ENCODE results near the gene SERTAD3.
"Not testable (repeated sequence)": the region's sequence is repeated elsewhere in the genome, so short reads cannot be mapped to it uniquely, and the experiment has no call there.

Gene SERTAD3

GRCh38 chr19:40424637-40425449 is 19.3 kb downstream of the SERTAD3 start:
- no peak for DNase-seq

DNA sequence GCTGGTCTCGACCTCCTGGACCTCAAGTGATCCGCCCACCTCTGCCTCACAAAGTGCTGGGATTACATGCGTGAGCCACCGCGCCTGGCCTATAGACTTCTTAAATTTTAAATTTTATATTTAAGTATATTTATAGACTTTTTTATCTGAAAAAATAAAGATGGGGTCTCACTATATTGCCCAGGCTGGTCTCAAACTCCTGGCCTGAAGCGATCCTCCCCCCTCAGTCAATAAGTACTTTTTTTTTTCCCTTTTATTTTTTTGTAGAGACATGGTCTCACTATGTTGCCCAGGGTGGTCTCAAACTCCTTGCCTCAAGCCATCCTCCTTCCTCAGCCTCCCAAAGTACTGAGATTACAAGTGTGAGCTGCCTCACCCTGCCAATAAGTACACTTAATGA is 20.2 kb downstream of the SERTAD3 start:
- no peak for DNase-seq

DNA sequence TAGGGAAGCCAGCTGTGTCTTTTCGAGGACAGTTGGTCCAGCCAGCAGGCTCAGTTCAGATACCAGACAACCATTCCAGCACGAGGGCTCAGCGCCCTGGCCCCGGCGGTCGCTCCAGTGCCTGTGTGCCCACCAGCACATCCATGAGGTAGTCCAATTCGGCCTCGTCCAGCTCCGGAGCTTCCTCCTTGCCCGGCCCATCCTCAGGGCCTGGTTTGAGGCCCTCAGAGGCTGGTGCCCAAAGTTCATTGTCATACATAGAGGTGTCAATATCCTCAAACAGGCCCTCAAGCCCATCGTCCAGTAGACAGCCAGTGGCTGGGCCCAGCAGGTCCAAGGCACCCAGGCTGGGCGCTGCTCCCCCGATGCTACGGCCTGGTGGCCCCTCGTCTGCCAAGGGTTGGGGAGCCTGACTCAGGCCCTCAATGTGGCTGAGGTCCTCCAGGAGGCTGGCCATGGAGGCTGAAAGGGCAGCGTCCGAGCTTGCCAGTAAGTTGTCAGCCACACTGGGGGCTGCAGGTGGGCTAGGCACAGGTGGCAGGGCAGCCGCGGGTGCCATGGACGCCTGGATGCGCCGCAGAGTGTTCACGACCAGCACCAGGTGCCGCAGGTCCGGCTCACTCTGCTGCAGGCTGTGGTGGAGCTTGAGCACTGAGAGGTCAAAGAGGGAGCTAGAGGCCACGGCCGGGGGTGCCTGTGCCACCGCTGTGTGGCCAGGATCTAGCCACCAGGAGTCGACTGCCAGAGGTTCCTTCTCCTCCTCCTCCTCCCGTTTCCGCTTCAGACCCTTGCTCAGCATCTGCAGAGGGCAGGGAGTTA is 21.2 kb downstream of the SERTAD3 start:
- DNase-seq = no peak

DNA sequence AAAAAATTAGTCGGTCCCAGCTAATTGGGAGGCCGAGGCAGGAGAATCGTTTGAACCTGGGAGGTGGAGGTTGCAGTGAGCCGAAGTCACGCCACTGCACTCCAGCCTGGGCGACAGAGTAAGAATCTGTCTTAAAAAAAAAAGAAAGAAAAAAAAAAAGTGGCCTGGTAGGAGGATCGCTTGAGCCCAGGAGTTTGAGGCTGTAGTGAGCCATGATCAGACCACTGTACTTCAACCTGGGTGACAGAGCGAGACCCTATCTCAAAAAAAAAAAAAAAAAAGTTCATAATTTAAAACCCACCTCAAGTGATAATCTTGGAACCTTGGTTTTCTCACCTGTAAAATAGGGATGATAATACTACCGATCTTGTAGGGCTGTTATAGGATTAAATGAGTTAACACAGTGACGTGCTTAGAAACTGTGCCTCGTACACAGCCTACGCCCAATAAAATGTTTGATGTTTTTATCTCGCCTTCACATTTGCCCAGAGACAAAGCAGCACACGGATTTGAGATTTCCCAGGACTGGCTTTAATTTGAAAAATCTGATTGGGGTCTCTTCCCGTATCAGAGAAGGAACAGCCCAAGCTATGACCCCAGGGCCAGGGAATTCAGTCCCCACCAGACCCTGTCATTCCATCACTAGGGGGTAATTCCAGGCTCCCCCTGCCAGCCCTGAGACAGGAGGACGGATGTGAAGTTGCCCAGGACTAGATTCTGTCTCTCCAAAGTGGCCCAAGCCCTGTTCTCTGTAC is 22.0 kb downstream of the SERTAD3 start:
- DNase-seq = no peak

DNA sequence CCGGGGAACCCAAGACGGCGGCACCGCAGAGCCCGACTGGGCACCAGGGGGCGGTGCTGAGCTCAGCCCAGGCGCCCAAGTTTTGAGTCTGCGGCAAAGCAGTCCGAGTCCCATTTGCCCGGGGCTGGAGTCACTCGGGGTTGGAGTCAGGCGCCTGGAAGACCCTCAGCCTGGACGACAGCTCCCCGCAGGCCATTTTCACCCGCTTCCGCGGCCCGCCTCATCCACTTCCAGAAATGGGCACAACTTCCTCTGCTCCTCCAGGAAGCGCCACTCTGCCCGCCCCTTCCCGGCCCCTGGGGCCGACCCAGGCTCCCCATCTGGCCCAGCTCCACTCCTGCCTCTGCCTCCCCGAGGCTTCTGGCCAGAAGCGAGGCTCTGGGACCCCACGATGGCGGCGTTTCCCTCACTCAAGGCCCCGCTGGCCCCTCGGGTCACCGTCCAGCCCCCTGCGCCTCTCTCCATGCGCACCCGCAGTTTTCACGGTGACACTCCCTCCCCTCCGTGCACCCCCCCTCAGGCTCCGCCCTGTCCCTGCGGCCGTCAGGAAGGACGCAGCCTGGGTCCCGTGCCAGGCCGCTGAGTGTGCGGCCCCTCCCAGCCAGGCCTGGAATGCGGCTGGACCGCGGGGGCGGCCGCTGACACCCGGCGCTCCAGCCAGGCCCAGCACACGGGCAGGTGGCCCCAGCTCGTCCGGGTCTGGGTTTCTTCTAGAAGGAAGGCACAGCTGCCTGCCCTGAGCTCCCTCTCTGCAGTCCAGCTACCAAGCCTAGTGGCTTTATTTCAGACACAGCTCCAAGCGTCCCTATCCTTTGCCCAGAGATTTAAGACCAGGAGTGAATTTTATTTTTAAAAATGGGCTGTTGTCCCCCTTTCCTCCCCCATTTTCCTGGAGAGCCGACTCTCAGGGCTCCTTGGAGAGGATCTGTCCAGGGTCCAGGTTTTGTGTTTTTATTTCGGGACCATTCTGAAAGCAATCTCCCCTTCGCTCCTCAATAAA is 23.1 kb downstream of the SERTAD3 start:
- peak; percentile 45 for DNase-seq

DNA sequence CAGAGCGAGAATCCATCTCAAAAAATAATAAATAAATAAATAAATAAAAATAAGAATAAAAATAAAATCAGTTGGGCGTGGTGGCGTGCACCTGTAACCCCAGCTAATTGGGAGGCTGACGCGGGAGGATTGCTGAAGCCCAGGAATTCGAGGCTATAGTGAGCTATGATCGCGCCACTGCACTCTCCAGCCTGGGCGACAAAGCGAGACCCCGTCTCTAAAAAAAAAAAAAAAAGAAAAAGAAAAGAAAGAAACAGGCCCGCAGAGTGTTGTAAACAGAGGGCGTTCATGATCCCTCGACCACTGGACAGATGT is 23.7 kb downstream of the SERTAD3 start:
- DNase-seq = no peak

DNA sequence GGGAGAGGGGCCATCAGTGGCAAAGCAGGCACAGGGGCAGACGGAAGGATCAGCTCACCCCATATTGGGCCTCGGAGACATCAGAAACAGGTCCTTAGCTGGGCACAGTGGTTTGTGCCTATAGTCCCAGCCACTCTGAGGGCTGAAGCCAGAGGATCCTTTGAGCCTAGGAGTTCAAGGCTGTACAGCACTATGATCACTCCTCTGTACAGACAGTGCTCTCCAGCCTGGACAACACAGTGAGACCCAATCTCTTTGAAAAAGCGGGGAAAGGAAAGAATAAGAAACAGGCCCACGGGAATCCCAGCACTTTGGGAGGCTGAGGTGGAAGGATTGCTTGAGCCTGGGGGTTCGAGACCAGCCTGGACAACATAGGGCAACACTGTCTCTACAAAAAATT is 24.4 kb downstream of the SERTAD3 start:
- DNase-seq = no peak

- no peak for DNase-seq
Measured at GRCh38 chr19:40419066-40419612, 25.0 kb downstream of the SERTAD3 start.

GRCh38 chr19:40418040-40418439 is 26.1 kb downstream of the SERTAD3 start:
- DNase-seq = no peak

GRCh38 chr19:40417643-40417981 is 26.5 kb downstream of the SERTAD3 start:
- no peak for DNase-seq

- DNase-seq = no peak
Measured at GRCh38 chr19:40416918-40417642, 27.1 kb downstream of the SERTAD3 start.

DNA sequence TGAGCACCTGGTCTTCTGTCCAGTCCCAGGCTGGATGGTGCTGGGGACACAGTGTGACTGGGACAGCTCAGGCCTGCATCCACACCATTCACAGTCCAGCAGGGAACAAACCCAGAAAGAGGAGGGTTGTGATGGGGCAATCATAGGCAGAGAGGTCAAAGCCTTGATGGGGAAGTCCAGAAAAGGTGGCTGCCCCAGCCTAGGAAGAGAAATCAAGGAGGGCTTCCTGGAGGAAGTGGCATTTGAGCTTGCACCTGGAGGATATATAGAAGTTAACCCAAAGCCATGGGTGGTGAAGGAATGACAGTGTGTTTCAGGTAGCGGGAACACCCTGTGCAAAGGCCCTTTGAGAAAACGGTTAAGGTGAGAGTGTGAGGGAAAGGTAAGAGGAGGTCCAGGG is 28.4 kb downstream of the SERTAD3 start:
- DNase-seq = no peak

DNA sequence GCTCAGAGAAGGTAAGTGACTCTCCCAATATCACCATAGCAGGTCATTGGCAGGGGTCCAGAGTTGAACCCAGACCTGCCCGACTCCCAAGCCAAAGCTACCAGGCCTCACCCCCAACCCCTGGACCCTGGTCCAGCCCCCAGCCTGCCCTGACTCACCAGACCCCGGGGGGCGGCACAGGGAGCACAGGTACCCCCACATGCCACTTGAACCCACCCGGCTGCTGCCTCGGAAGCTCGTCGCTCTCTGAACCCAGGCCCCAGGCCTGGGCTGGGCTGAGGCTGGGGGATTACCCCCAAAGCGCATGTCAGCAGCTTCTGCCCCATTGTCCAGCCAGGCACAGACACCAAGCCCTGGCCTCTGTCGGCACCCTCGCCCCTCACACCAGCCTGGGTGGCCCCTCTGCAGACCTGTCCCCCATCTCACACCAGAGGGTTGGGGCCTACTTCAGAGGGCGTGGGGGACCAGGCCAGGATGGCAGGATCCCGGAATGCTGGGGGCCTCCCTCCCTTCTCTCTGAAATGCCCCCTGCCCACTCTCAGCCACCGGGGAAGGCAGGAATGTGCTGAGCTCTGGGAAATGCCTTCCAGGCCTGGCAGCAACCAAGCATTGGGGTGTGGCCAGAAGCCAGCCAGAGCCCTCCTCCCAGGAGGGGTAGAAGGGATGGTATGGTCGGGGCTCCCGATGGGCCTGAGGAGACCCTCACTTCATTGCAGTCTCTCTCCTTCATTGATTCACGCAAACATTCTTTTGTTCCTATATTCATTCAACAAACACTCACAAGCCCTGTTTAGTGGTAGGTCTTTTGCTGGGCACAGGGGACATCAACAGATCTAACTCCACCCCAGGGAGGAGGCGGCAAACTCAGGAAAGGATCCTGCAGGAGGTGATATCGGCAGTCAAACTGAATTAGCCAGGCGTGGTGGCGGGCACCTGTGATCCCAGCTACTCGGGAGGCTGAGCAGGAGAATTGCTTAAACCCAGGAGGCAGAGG is 29.3 kb downstream of the SERTAD3 start:
- DNase-seq = no peak

DNA sequence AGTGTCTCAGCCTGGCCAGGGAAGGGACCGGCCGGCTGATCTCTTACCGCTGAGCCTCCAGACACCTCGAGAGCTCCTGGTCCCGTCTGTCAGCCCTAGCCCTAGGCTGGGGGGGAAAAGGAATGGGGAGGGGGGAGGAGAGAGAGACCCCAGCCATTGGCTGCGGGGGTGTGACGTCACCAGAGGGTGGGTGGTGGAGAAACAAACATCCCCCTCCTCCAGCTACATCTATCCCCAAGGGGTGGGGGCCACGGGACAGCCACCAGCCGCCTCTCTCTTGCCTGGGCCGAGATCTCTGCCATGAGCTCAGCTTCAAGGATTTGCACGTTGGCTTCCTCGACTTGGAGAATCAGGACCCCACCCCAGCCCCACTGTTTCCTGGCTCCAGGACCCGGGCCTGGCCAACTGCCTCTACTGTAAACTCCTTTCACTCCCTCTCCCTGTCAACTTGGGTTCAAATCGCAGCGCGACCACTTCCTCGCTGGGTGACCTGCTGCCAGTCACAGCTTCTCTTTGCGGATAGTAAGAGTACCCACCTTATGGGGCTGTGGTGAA is 30.8 kb downstream of the SERTAD3 start, which contains the start of gene PRX:
Gene PRX, minus strand, starts transcription at position 88 of the 555 bp plus-strand sequence. CDS start 5,446 bp downstream, outside the sequence.
- no peak for DNase-seq

GRCh38 chr19:40412866-40413265 is 31.3 kb downstream of the SERTAD3 start:
- DNase-seq = no peak

DNA sequence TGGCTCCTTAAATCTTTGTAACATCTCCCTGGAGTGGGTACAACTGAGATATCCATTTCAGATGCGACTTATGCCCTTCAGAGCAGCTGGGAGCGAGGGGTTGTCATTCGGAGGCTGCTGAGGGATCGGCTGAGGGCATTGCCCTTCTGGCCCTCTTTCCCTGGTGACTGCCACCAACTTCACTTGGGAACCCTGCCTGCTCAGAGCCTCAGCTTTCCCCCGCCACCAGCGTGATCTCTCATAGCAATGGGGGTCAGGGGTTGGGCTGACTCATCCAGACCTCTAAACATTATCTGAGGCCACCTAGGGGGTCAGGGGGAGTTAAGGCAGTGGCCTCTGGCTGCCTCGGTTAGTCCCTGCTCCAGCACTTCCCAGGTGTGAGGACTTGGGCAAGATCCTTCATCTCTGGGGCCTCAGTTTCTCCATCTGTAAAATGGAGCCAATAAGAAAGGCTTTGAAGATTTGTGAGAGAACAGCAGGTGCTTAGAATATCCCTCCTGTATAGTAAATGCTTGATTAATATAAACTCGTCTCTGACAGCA is 32.1 kb downstream of the SERTAD3 start:
- no peak for DNase-seq

DNA sequence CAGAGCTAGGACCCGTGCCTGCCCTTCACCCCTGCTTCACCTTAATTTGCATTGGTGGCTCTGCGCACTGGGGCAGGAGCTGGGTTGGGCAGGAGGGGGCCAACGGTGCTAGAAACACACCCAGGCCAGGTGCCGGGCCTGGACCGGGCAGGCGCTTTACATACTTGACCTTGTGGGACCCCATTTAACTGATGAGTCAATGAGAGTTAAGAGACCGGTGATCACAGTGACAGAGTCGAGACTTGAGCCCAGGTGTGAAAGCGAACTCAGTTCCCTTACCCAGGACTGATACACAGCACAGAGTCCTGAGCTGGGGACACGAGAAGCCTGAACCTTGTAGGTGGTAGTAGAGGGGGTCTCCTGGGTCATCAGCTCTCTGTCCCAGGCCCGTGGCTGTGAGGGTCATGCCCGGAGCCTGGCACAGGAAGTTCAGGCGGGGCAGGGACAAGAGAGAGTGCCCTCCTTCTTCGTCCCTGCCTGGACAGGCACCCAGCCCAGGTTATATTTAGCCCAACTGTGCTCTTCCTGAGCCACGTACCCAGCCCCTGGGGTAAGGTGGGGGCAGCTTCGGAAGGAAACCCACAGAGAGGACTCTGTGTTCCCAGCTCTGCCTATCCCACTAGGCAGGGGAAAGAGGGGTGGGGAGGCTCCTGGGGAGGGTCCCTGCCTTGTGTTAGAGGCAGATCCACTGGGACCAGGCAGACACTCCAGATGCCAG is 32.9 kb downstream of the SERTAD3 start:
- no peak for DNase-seq

DNA sequence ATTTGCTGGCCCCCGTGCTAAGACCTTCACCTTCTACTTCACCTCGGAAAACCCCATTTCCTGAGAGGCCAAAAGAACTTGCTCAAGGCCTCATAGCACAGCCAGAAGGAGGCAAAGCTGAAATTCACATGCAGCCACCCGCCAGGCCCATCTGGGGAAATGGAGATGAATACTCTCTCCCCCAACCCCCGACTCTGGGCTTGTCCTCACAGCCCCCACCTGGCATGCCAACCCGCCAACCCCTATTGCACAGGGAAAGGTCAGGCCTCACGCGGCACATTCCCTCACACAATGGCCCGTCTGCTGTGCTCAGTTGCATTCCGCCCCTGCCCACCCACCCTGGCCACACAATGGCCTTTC is 34.1 kb downstream of the SERTAD3 start:
- no peak for DNase-seq

DNA sequence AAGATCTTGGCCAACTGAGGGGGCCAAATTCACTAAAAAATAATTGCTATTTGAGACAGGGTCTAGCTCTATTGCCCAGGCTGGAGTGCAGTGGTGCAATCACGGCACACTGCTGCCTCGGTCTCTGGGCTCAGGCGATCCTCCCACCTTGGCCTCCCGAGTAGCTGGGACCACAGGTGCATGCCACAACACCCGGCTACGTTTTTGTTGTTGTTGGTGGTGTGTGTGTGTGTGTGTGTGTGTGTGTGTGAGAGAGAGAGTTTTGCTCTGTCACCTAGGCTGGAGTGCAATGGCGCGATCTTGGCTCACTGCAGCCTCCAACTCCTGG is 35.6 kb downstream of the SERTAD3 start:
- DNase-seq = not testable (repeated sequence)

Measured in NCI-H1092 (cell line).